SK-MEL-5 (cell line): ENCODE data around the gene PTRHD1. TPM values are rescaled to one million over a fixed set of nuclear protein-coding genes. Genes with fewer than 3 reads are reported as not detected.

Experiments
- DNase-seq: peaks from one replicate; pipeline ENCODE4 v3.0.0-alpha.2; 2016; ENCODE audit warnings: low read depth, low spot score
- in situ Hi-C: cut with HindIII; loops from 2 replicates; pipeline ENCODE4 v1.10.0; 2016; ENCODE audit warnings: low sequenced_read_pairs, high pct_unique_total_duplicates, low pct_unique_long_range_greater_than_20kb
- total RNA-seq: library from RNA; depleted of rRNA; stranded (reverse); fragments of >200 nt; shearing (Covaris generic); gene quantifications from 2 replicates; pipeline ENCODE4 v1.2.3, GENCODE V29; 2014; rRNA removed

PTRHD1 gene
- total RNA-seq, 1 experiment from 2014 or later, result 57.6 TPM

GRCh38 chr2:24743924-24744323 is 49.3 kb downstream of the PTRHD1 start:
- in situ Hi-C loops, result no loop called here
- no peak for DNase-seq

- no peak for DNase-seq
- in situ Hi-C loops, result no loop called here
Observed at GRCh38 chr2:24742730-24743129, 50.5 kb downstream of the PTRHD1 start.

DNA sequence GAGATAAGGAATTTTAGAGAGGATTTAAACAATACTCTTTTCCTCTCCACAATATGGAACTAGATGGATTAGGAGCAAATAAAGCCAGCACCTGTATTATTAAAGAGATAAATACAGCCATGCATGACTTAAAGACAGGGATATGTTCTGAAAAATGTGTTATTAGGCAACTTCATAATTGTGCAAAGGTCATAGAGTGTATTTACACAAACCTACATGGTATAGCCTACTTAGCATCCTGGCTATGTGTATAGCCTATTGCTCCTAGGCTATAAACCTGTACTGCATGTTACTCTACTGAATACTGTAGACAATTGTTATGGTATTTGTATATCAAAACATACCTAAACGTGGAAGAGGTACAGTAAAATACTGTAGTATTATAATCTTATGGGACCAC is 53.0 kb downstream of the PTRHD1 start:
- no peak for DNase-seq
- in situ Hi-C loops, result no loop called here

Other genes starting within 250 kb of the PTRHD1 start
- 20.5 and 24.5 TPM in 2 replicates for gene CENPO, start within 50 bp of the PTRHD1 start, total RNA-seq
- gene ADCY3, start 126.8 kb upstream of the PTRHD1 start, total RNA-seq, result 22.6 and 25.8 TPM in 2 replicates
- gene DNAJC27, start 178.6 kb upstream of the PTRHD1 start, total RNA-seq, result 3.4 and 6.0 TPM in 2 replicates
- gene EFR3B, start 248.7 kb upstream of the PTRHD1 start, total RNA-seq, result 7.9 and 10.1 TPM in 2 replicates